Upper lobe of left lung (tissue), 4 donors: Measurements from ENCODE around the gene SAMD8.

Experiments used
- CTCF ChIP-seq, 6 experiments: fragments of 450-650 bp in 4 of 6; fragments of 200-600 bp in 2 of 6; sonication (generic) in 2 of 6; IDR thresholded peaks; one replicate each; pipeline ENCODE4 v1.5.1; 2016 to 2019; ENCODE audit warnings: antibody characterized with exemption in 6 of 6
- POLR2AphosphoS5 ChIP-seq, 2 donors: sonication (generic); formaldehyde crosslinking; IDR thresholded peaks; one replicate each; pipeline ENCODE4 v1.5.1; 2017; ENCODE audit warnings: antibody characterized with exemption in 2 of 2

GRCh38 chr10:75071756-75072155, 39.7 kb upstream of the SAMD8 start:
- no peak for TF ChIP-seq CTCF (IDR thresholded peaks at IDR 0.05)
- no peak for TF ChIP-seq POLR2AphosphoS5 (IDR thresholded peaks at IDR 0.05)
